Endodermal cell (in vitro differentiated cells): ENCODE measurements around the gene MBP. TPM values are rescaled to one million over a fixed set of nuclear protein-coding genes. Genes with fewer than 3 reads are reported as not detected.

ENCODE experiments used
- DNase-seq: peaks from one replicate; pipeline ENCODE4 v3.0.0-alpha.2; 2017
- H3K27ac ChIP-seq: 2 replicates; pipeline ENCODE4 v1.5.1; 2013; ENCODE audit warnings: mild to moderate bottlenecking, low read depth, low read length, moderate library complexity
- H3K27me3 ChIP-seq: 2 replicates; pipeline ENCODE4 v1.6.1; 2013; ENCODE audit warnings: mild to moderate bottlenecking, low read length, moderate library complexity; ENCODE audit not compliant: insufficient read depth, control insufficient read depth, poor library complexity, severe bottlenecking
- H3K36me3 ChIP-seq: 2 replicates; pipeline ENCODE4 v1.7.0; 2013; ENCODE audit warnings: mild to moderate bottlenecking, low read length, moderate library complexity; ENCODE audit not compliant: control insufficient read depth, insufficient read depth
- H3K4me1 ChIP-seq: one replicate; pipeline ENCODE4 v1.7.0; 2013; ENCODE audit warnings: low read length; ENCODE audit not compliant: control insufficient read depth, insufficient read depth
- H3K4me3 ChIP-seq: 2 replicates; pipeline ENCODE4 v1.5.1; 2013; ENCODE audit warnings: mild to moderate bottlenecking, low read length, moderate library complexity
- H3K9ac ChIP-seq: 2 replicates; pipeline ENCODE4 v1.6.1; 2013; ENCODE audit warnings: mild to moderate bottlenecking, low read length, moderate library complexity; ENCODE audit not compliant: poor library complexity, severe bottlenecking; ENCODE audit errors: extremely low read depth
- H3K9me3 ChIP-seq: 2 replicates; pipeline ENCODE4 v1.6.1; 2013; ENCODE audit warnings: mild to moderate bottlenecking, low read length, moderate library complexity; ENCODE audit not compliant: control insufficient read depth
- H3K27ac Mint-ChIP-seq: 2 replicates; pipeline ENCODE4 v1.8.0; 2020; ENCODE audit warnings: mixed read lengths
- H3K27me3 Mint-ChIP-seq: 2 replicates; pipeline ENCODE4 v1.8.0; 2021; ENCODE audit warnings: mild to moderate bottlenecking, mixed read lengths; ENCODE audit not compliant: insufficient read depth
- H3K36me3 Mint-ChIP-seq: 2 replicates; pipeline ENCODE4 v1.8.0; 2020; ENCODE audit warnings: low read depth, mixed read lengths
- H3K4me1 Mint-ChIP-seq: 2 replicates; pipeline ENCODE4 v1.8.0; 2020; ENCODE audit warnings: mixed read lengths
- H3K4me3 Mint-ChIP-seq: 2 replicates; pipeline ENCODE4 v1.8.0; 2020; ENCODE audit warnings: mild to moderate bottlenecking, moderate library complexity, mixed read lengths
- H3K9me3 Mint-ChIP-seq: 2 replicates; pipeline ENCODE4 v1.8.0; 2020; ENCODE audit warnings: mild to moderate bottlenecking, mixed read lengths
- WGBS, 2 experiments: methylation state at CpG; one replicate each; pipeline versions ENCODE4 v1.1.5 to v1.1.7; 2013; ENCODE audit warnings: missing lambda C conversion rate in 2 of 2, mixed read lengths in 1 of 2; ENCODE audit not compliant: insufficient coverage in 1 of 2, insufficient read length in 1 of 2; 5-methylcytosine and 5-hydroxymethylcytosine counted together
- total RNA-seq, 2 donors: library from RNA; stranded (reverse); fragmentation: NEBNext Ultra II Directional in 1 of 2; extraction: Animal tissue kit (Norgen Biotek cat#: 25700) in 1 of 2; gene quantifications; 2 replicates in 1 of 2; 3 replicates in 1 of 2; pipeline ENCODE4 v1.2.1, GENCODE V29; 2021
- TF ChIP-seq, protein P1 (sequence below): fragments of 200-600 bp; sonication (generic); conservative IDR thresholded peaks from 2 replicates; pipeline ENCODE4 v1.5.0; 2021; ENCODE audit warnings: antibody characterized with exemption, mild to moderate bottlenecking

The MBP gene
- total RNA-seq, 2 donors from 2014 or later = 16.3 to 19.0 TPM

GRCh38 chr18:77042583-77042982, 90.0 kb downstream of the MBP start:
- WGBS, 2 experiments = 56 to 93% methylated on average over 4 to 10 of the region's 10 CpGs
- peaks cover 3% of the 10 kb centered on the region for H3K4me1 Mint-ChIP-seq
- Histone ChIP-seq H3K4me3 (no peak overlapping the region), H3K27ac (no peak overlapping the region), H3K27me3 (no peaks in the 10 kb centered on the region), H3K36me3 (no peaks in the 10 kb centered on the region), H3K9ac (no peak overlapping the region), H3K4me1 (no peaks in the 10 kb centered on the region), H3K9me3 (no peaks in the 10 kb centered on the region)
- DNase-seq = no peak
- no peaks in the 10 kb centered on the region for H3K27me3 Mint-ChIP-seq
- H3K9me3 Mint-ChIP-seq = peaks cover 2% of the 10 kb centered on the region
- no peak overlapping the region for H3K4me3 Mint-ChIP-seq
- H3K36me3 Mint-ChIP-seq = no peaks in the 10 kb centered on the region
- no peak overlapping the region for H3K27ac Mint-ChIP-seq
- TF ChIP-seq, protein P1, sequence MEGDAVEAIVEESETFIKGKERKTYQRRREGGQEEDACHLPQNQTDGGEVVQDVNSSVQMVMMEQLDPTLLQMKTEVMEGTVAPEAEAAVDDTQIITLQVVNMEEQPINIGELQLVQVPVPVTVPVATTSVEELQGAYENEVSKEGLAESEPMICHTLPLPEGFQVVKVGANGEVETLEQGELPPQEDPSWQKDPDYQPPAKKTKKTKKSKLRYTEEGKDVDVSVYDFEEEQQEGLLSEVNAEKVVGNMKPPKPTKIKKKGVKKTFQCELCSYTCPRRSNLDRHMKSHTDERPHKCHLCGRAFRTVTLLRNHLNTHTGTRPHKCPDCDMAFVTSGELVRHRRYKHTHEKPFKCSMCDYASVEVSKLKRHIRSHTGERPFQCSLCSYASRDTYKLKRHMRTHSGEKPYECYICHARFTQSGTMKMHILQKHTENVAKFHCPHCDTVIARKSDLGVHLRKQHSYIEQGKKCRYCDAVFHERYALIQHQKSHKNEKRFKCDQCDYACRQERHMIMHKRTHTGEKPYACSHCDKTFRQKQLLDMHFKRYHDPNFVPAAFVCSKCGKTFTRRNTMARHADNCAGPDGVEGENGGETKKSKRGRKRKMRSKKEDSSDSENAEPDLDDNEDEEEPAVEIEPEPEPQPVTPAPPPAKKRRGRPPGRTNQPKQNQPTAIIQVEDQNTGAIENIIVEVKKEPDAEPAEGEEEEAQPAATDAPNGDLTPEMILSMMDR = no peak

GRCh38 chr18:77039196-77040130, 93.1 kb downstream of the MBP start:
- Histone ChIP-seq H3K9me3 (no peaks in the 10 kb centered on the region), H3K4me1 (no peaks in the 10 kb centered on the region), H3K36me3 (no peaks in the 10 kb centered on the region), H3K4me3 (no peak overlapping the region), H3K9ac (no peak overlapping the region), H3K27ac (no peak overlapping the region), H3K27me3 (no peaks in the 10 kb centered on the region)
- 82 to 95% methylated on average over 7 to 9 of the region's 10 CpGs for WGBS, 2 experiments
- peaks cover 2% of the 10 kb centered on the region for H3K9me3 Mint-ChIP-seq
- H3K4me3 Mint-ChIP-seq = no peak overlapping the region
- peaks cover 9% of the 10 kb centered on the region for H3K36me3 Mint-ChIP-seq
- no peak for DNase-seq
- H3K27me3 Mint-ChIP-seq = no peaks in the 10 kb centered on the region
- TF ChIP-seq, protein P1 = no peak
- H3K27ac Mint-ChIP-seq = no peak overlapping the region
- H3K4me1 Mint-ChIP-seq = no peaks in the 10 kb centered on the region

DNA sequence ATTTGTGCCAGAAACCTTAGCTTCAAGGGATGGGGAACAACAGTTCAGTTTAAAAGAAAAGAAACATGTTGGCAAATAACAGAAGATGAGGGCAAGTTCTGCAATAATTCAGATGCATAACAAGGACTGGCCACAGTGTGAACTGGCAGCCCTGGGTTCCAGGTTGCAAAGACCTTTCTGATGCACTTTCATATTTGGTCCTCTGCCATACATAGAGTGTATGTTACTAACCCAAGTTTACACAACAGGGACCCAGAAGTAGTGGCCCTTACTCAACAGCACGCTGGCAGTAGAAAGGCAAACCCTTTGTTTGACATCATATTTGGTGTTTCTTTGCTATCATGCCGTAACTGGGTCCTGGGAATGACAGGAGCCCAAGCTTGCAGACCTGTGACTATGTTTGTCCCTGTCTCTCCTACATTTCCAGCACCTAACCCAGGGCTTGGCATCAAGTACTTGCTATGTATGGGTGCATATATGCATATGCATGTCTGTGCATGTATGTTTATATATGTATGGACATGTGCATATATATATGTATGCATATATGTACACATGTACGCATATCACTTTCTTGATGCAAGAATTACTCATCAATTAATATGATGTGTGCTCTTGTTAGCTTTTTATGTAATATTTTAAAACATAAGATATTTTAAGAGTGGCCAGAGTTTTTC, 94.3 kb downstream of the MBP start:
- H3K4me1 ChIP-seq = no peaks in the 10 kb centered on the region
- H3K4me1 Mint-ChIP-seq = no peaks in the 10 kb centered on the region
- H3K36me3 Mint-ChIP-seq = peaks cover 12% of the 10 kb centered on the region
- H3K9me3 Mint-ChIP-seq = peaks cover 2% of the 10 kb centered on the region
- WGBS, 2 experiments = 90 to 100% methylated on average over 2 to 3 of the region's 3 CpGs
- H3K27me3 ChIP-seq = no peaks in the 10 kb centered on the region
- H3K36me3 ChIP-seq = no peaks in the 10 kb centered on the region
- TF ChIP-seq, protein P1 = no peak
- no peak overlapping the region for H3K4me3 ChIP-seq
- no peak overlapping the region for H3K9ac ChIP-seq
- no peak overlapping the region for H3K27ac ChIP-seq
- DNase-seq = no peak
- no peak overlapping the region for H3K4me3 Mint-ChIP-seq
- no peaks in the 10 kb centered on the region for H3K27me3 Mint-ChIP-seq
- no peak overlapping the region for H3K27ac Mint-ChIP-seq
- no peaks in the 10 kb centered on the region for H3K9me3 ChIP-seq
